ENCODE results near the gene SUPT6H. TPM values are rescaled to one million over a fixed set of nuclear protein-coding genes. Genes with fewer than 3 reads are reported as not detected.
A peak's percentile ranks its signal among the peaks of the same experiment; 100 is the strongest.

Gene SUPT6H
- total RNA-seq, 6 experiments from 2014 or later = 72.7 to 79.7 (median 74.0) TPM

- no peaks in the 10 kb centered on the region for H3K9me3 Mint-ChIP-seq
- H3K27ac Mint-ChIP-seq = no peak overlapping the region
- DNase-seq = no peak
- no peak overlapping the region for H3K4me3 Mint-ChIP-seq
- peaks cover 30% of the 10 kb centered on the region for H3K4me1 Mint-ChIP-seq (ENCODE audit: low read depth)
- peaks cover 52% of the 10 kb centered on the region for H3K36me3 Mint-ChIP-seq (ENCODE audit: low read depth)
- TF ChIP-seq CTCF (IDR thresholded peaks at IDR 0.05) = no peak
- peaks cover under 1% of the 10 kb centered on the region; the same call in 1 of the 2 replicates for H3K27me3 Mint-ChIP-seq (ENCODE audit: insufficient read depth)
Observed at GRCh38 chr17:28641579-28641978, 20.4 kb upstream of the SUPT6H start.

GRCh38 chr17:28643983-28644786 lies 17.8 kb upstream of the SUPT6H start:
- Mint-ChIP-seq H3K9me3 (no peaks in the 10 kb centered on the region), H3K27ac (peak overlapping the region; percentile 48), H3K4me1 (ENCODE audit: low read depth) (peaks cover 35% of the 10 kb centered on the region), H3K27me3 (ENCODE audit: insufficient read depth) (no peaks in the 10 kb centered on the region; the same call in 1 of the 2 replicates), H3K36me3 (ENCODE audit: low read depth) (peaks cover 37% of the 10 kb centered on the region), H3K4me3 (peak overlapping the region; percentile 88)
- peak; percentile 77 for TF ChIP-seq CTCF (IDR thresholded peaks at IDR 0.05)
- peak; percentile 50 for DNase-seq

GRCh38 chr17:28644787-28645575 lies 17.0 kb upstream of the SUPT6H start, which contains the start of gene BLTP2:
Gene BLTP2 (minus strand): TSS chr17:28645158. CDS start chr17:28645056, 102 bp downstream.
- Mint-ChIP-seq H3K27ac (peak within 1 kb of the TSS; percentile 89), H3K4me1 (ENCODE audit: low read depth) (peaks cover 35% of the 10 kb centered on the region), H3K27me3 (ENCODE audit: insufficient read depth) (no peaks in the 10 kb centered on the region; the same call in 1 of the 2 replicates), H3K4me3 (peak within 1 kb of the TSS; percentile 88), H3K9me3 (no peaks in the 10 kb centered on the region), H3K36me3 (ENCODE audit: low read depth) (peaks cover 31% of the 10 kb centered on the region)
- TF ChIP-seq CTCF (IDR thresholded peaks at IDR 0.05) = no peak
- DNase-seq = peak; percentile 92

GRCh38 chr17:28645576-28645939 lies 16.4 kb upstream of the SUPT6H start:
- Mint-ChIP-seq H3K9me3 (no peaks in the 10 kb centered on the region), H3K27me3 (ENCODE audit: insufficient read depth) (no peaks in the 10 kb centered on the region; the same call in 1 of the 2 replicates), H3K4me3 (peak overlapping the region; percentile 74), H3K27ac (peak overlapping the region; percentile 89), H3K36me3 (ENCODE audit: low read depth) (peaks cover 27% of the 10 kb centered on the region), H3K4me1 (ENCODE audit: low read depth) (peaks cover 35% of the 10 kb centered on the region)
- no peak for DNase-seq
- TF ChIP-seq CTCF (IDR thresholded peaks at IDR 0.05) = no peak

GRCh38 chr17:28646039-28646754 lies 15.8 kb upstream of the SUPT6H start:
- no peaks in the 10 kb centered on the region; the same call in 1 of the 2 replicates for H3K27me3 Mint-ChIP-seq (ENCODE audit: insufficient read depth)
- no peak for DNase-seq
- peak overlapping the region; percentile 74 for H3K4me3 Mint-ChIP-seq
- no peaks in the 10 kb centered on the region for H3K9me3 Mint-ChIP-seq
- no peak for TF ChIP-seq CTCF (IDR thresholded peaks at IDR 0.05)
- H3K4me1 Mint-ChIP-seq (ENCODE audit: low read depth) = peaks cover 35% of the 10 kb centered on the region
- peak overlapping the region; percentile 89 for H3K27ac Mint-ChIP-seq
- H3K36me3 Mint-ChIP-seq (ENCODE audit: low read depth) = peaks cover 22% of the 10 kb centered on the region

Data from HFFc6 (cell line).